ACHN (cell line): ENCODE measurements around the gene FOXP1.

Experiments used
- DNase-seq: peaks from one replicate; pipeline ENCODE4 v3.0.0-alpha.2; 2015
- in situ Hi-C: cut with HindIII; loops from 2 replicates; pipeline ENCODE4 v1.10.0; 2017; ENCODE audit warnings: low sequenced_read_pairs, low pct_ligation_motif_present, low pct_unique_long_range_greater_than_20kb

The FOXP1 gene

DNA sequence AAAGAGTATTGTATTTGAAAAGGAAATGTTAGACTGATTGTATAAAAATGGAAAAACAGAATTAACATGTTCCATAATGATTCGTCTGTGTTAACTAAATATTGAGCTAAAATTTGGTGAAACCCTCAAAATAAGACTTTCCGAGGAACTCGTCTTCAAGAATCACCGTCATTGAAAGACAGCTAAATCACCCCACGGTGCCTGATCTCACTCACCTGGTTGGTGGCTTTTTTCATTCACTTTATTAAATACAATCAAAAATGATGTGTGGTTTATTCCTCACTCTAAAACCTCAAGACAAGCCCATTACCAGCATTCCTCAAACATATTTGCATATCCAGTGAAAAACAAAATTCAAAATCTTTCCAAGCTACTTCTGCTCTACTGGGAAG is 153.9 kb downstream of the FOXP1 start:
- in situ Hi-C loops = no loop called here

DNA sequence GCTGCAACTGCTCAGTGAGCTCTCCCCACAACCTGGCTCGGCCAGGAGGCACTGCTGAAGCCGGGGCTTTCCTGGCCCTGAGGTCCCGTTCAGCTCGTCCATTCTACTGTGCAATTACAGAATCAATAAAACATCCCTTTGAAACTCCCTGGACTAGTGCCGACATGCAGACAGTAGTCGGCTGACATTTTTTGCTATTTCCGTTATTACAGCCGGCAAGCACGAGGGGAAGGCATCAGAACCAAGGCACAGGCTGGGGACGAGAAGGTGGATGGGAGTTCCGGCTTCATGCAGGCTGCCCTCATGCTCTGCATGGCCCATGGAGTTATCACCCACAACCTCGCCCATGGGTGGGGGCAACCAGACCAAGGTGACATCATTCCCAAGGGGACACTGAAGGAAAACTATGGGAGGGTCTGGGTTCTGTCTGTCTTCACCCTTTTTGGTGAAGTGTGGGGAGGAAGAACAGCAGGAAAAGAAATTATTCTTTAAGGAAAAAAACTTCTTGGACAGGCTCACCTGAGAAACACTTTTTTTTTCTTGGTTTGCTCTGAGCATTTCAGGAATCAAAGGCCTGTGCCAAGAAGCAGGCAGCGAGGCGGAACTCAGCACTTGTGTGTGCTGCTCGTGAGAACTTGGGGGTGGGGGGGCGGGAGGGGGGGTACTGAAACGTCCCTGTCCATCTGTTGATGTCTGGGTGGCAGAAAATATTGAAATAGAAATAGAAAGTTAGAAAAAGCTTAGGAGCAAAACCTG is 154.5 kb downstream of the FOXP1 start:
- in situ Hi-C loops = no loop called here
- peak; percentile 83 for DNase-seq

More for the DNA sequence above, 153.9 kb downstream of the FOXP1 start:
- DNase-seq = no peak

DNA sequence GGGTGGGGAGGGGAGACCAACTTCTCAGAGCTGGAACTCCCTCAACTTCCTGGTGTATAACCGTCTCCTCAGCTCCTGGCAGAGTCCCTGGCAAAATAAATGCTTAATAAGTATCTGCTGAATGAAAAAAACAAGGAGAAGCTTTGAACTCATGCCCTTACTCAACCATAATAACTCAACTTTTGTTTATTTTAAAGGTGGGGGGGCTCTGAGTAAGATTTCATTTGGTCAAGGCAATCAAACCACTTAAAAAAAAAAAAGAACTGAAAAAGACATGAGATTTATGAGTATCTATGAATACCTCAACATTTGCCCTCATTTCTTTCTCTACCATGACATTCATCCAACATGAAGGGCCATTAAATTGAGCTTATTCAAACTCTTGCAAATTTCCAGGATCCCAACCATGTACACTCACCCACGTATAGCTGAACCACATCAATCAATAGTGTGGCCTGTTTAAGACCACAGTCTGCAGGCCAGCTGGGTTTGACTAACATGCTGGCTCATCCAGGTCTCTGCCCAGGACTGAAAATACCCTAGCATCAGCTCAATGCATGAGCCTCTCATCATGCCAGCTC is 157.9 kb downstream of the FOXP1 start:
- no peak for DNase-seq
- in situ Hi-C loops = no loop called here

DNA sequence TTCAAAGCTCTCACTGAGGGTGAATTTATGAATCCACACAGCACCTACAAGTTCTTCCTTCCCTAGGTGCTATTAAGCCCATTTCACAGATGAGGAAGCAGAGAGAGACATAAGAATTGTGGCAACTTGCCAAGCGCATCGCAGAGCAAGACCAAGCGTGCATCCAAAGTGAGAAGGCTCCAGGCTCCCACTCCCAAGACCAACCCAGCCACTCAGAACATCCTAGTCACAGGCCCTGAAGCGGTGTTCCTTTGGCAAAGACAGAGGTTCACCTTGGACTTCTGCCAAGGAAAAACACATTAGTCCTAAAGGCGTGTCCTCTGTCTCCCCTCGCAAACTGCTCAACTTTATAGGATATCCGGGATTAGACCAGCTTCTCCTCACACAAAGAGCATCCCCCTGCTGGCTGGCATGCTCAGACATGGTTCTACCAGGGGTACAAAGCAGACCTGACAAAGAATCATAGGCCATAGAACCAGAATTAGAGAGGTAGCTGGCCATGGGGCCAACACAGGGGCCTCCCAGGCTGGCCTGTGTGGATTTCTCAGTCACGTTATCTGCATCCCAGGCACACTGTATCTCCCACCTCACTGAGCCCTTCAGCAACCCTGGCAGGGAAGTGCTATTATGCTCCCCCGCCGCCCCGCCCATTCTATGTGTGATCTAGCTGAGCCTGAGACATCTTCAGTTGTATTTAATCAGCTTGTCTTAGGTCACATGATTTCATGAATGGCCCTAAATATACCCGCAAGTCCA is 160.2 kb downstream of the FOXP1 start:
- in situ Hi-C loops = no loop called here
- no peak for DNase-seq

DNA sequence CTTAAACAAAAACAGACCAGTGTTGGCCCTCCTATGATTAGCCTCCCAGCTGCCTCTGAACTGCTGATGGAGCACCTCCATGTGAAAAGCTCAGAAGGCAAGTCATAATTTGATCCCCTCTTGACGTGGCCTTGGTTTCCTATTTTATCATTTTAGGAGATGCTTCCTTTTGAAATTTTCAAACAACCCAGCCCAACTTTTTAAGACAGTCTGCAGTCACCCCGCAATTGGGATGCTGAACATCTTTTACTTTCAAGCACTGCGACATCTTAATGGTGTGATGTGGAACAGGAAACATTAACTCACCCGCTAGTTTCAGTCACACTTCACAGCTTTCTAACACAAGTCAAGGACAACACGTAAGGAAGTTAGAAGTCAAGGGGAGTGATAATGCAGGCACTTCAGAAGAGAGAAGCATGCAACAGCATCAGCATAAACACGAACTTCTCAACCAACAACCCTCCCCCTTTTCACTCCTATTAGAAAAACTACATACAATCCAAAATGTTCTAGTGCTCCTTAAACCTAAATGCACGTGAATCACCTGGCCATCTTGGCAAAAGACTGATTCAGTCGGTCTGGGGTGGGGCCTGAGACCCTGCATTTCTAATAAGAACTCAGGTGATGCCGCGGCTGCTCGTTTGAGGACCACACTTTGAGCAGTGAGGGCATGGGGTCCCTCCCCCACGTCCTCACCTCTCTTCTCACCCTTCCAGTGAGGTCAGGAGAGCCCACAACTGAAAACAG is 161.5 kb downstream of the FOXP1 start:
- in situ Hi-C loops = no loop called here
- DNase-seq = peak; percentile 23

DNA sequence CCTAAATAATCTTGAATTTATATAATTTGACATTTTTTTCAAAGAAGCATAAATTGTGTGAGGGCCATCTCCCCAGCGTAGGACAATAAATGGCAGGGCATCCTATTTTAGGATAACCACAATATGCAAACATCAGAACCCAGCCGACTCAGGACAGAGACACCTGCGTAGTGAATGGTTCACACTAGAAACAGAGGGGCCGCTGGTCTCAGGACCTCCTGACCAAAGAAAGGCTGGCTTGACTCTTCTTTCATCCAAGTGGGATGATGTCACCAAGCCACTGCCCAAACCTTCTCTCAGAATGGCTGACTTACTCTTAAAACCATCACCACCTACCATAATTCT is 162.1 kb downstream of the FOXP1 start:
- in situ Hi-C loops = no loop called here

DNA sequence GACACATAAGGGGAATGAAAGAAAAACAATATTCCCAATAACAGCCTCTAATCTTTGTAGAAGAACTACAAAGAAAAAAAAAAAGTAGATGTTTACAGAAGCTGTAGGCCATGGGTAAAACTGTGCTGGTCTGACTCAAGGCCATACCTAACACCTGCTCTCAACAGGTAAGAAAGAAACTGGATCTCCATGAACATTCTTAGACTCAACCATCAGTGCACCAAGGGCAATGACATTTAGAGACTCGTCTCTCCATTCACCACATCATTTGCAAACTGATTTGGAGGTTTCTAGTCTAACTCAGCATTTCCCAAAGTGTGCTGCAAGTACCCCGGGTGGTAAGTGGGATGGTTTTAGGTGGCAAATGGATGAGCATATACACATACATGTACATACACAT is 164.2 kb downstream of the FOXP1 start:
- in situ Hi-C loops = no loop called here
- no peak for DNase-seq

More for the DNA sequence above, 162.1 kb downstream of the FOXP1 start:
- DNase-seq = no peak

DNA sequence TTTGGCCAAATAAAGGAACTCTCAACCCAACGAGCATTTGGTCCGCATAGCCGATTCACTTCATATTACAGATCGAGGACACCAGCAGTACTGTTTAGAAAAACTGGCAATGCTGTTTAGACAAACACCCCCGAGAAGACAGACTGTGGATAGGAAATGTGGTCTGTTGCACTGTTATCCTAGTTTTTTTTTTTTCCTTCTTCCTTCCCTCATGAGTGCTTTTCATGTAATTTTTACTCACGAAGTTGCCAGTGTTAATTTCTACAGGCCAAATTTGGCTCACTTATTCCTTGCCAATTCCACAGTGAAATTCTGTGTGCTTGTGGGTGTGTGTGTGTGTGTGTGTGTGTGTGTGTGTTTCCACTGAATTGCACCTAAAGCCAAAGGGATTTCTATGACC is 165.7 kb downstream of the FOXP1 start:
- in situ Hi-C loops = no loop called here
- no peak for DNase-seq

DNA sequence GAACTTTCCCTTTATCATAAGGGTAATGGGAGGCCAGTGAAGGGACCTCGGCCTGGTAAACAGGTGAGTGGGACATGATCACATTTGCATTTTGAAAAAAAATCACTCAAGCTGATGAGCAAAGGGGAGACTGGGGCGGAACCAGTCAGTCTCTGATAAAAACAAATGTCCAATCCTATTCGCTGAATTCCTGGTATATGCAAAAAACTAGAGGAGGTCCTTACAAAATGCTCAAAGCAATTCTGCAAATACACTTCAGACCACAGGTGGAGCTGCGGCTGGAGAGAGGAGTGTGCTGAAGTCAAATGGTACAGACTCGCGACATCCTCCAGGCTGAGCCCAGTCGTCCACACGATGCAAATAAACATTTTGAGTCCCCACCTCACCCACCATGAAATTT is 166.7 kb downstream of the FOXP1 start:
- DNase-seq = peak; percentile 49

DNA sequence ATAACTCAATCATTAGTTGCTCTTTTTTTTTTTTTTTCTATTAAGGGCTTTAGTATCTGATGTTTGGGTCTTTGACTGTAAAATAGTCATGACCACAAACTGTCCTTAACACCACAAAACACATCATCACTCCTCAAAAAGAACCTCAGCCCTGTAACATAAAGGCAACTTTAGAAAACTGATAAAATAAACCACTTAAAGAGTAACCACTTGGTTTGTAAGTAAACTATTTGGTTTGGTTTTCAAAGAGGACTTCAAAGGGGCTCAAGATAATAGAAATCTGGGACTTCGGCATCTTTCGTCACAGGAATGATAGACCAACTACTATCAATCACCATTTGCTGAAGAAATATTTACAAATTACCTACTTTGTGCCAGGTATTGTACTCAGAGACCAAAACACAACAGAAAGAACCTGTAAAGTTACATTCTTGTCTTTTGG is 167.8 kb downstream of the FOXP1 start:
- in situ Hi-C loops = no loop called here
- DNase-seq = no peak

More for the DNA sequence above, 166.7 kb downstream of the FOXP1 start:
- in situ Hi-C loops = no loop called here

DNA sequence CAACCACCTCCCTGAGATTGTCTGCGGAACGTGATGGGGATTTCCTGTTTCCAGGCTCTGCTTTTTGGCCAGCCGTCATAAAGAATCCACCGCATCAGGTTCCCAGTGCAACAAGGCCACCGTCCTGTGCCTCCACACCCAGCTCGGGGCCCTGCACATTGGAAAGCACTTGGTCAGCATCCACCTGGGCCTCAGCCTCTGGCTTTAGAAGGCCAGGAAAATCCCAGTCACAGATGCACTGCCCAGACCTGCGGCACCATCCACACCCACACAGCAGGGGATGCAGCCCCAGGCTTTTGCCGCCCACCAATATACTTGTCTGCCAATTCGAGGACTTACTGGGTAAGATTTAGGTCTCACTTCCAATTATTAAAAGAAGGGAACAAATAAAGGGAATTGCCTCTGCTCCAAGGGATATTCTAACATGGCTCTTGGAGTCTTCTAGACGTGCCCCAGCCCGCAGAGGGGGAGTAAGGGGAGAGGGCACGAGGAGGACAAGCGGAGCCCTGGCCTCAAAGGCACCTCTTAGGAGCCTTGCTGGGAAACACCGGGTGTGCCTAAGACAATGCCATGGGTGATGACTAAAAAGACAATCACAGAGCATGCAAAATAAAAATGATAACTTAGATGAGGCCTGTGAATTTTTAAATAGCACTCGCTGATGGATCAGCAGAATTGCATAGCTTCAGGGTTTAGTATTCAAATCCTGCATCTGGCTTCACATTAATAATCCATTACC is 169.2 kb downstream of the FOXP1 start:
- DNase-seq = no peak
- in situ Hi-C loops = no loop called here

DNA sequence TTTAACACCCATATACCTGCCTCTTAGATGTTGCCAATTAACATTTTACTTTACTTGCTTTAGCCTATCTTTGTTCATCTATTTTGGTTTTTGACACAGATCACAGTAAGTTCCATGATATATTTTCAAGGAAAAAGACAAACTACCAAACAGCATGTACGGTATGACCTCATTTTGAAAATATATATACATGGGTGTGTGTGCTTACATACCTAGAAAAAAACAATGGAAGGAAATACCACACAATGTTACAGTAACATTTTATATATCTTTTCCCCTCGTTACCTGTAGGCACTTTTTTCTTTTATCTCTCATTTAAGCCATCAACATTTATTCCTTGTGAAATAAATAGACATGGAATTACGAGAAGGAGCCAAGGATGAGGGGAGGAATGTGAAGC is 170.0 kb downstream of the FOXP1 start:
- no peak for DNase-seq
- in situ Hi-C loops = no loop called here

DNA sequence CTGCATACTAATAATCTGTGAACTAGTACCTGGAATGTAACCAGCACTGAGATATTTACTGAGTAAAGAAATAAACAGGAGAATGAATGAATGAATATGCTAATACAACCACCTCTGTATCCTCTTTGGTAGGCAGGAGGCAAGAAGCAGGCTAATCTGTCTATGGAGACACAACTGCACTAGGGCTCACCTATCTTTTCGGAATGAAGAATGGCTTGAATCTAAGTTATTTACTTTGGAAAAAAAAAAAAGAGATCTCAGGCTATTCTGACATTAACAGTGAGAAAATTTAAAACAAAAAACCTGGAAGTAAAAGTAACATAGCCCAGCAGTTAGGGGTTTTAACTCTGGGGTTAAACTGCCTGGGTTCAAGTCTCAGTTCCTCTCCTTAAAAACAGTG is 174.2 kb downstream of the FOXP1 start:
- DNase-seq = no peak
- in situ Hi-C loops = no loop called here

DNA sequence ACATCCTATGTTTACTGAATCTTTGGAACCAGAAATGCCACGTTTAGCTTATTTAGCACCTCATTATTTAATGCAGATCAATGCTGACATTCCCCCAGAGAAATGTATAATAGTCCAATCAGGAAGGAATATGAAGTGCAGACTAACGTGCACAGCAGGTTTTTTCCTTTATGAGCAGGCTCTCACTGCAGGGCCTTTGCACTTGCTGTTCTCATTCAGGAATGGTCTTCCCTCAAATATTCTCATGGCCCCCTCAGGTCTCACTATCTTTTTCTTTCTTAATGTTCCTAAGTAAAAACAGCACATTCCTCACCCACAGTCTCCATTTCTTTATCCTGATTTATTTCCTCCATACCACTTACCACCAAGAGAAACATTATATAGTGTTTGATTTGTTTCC is 174.6 kb downstream of the FOXP1 start:
- in situ Hi-C loops = no loop called here
- DNase-seq = no peak

DNA sequence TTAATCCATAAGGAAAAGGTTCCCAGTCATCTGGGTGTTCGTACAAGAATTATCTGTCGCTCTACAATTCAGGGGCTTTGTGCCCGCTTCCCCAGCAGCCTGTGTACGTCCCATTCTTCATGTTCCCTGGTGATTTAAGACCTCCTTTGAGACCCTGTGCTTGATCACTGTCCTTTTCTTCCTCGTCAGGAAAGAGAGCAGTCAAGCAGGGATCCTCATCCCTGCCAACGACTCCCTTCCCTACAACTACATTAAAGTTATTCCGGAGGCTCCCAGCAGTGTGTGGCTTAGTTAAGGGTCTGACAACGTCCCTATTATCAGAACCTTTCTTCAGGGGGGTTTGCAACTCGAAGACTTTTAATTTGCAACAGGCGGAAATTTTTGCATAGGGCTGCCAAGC is 175.7 kb downstream of the FOXP1 start:
- DNase-seq = no peak
- in situ Hi-C loops = no loop called here

DNA sequence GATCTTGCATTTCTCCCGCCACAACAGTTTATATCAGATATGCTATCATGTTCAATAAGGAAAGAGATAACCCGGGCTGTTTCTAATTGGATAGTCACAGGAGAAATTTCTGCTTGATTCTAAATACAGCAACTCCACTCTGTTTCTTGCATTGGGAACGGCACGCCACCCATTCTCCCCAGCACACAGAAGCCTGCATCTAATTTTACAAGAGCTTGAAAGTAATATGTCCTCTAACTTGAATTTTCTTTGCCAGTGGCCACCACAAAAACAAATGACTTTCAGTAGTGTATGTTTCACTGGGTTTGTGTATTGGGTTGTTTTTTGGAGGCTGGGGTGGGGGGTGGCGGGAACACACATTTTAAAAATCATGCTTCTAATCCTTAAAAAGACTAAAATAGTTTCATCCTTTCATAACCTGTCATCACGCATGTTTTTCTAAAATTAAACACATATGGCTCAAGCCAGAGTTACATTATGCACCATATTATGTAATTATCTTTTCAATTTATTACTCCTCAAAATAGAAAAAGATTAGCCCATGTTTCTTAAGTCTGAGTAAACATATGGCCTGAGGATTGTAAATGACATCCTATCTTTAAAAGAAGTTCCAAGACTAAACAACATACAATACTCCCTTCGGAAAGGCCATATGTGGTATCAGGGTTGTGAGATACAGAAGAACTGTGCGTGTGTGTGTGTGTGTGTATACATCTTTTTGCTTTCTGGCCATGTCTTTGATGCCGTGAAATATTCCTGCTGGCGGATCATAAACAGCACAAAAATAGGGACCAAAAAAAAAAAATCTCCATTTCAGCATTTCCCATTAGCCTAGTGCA is 176.3 kb downstream of the FOXP1 start:
- no peak for DNase-seq
- in situ Hi-C loops = no loop called here

DNA sequence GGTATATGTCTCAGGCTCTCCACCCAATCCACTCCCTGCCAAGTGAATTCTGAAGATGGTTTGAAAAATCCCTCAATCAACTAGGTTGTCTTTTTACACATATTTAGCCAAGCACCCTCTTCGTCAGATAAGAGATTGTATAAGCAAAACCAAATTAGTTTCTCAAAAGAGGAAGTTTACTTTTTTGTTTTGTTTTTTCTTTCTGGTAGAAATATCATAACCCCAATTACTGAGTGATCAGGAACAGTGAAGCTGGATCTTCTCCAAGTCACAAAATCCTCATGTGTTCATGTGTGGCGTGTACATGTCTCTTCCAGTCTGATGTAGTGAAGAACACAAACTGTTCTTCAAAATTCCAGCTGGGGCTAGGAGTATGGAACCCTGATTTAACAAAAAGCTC is 180.6 kb downstream of the FOXP1 start:
- DNase-seq = no peak
- in situ Hi-C loops = no loop called here

DNA sequence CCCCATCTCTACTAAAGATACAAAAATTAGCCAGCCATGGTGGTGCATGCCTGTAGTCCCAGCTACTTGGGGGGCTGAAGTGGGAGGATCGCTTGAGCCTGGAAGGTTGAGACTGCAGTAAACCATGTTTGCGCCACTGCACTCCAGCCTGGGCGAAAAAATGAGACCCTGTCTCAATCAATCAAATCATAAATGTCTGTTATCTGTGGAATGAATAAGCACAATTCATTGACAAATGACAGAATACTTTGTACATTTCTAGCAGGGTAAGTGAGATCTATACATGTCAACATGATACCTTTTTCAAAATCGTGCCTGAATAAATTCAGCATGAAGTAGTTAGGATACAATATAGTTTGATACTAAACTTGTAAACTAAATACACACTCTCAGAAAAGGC is 181.2 kb downstream of the FOXP1 start:
- in situ Hi-C loops = no loop called here
- DNase-seq = no peak
